ENCODE data around the gene MYH9.

Gene MYH9

DNA sequence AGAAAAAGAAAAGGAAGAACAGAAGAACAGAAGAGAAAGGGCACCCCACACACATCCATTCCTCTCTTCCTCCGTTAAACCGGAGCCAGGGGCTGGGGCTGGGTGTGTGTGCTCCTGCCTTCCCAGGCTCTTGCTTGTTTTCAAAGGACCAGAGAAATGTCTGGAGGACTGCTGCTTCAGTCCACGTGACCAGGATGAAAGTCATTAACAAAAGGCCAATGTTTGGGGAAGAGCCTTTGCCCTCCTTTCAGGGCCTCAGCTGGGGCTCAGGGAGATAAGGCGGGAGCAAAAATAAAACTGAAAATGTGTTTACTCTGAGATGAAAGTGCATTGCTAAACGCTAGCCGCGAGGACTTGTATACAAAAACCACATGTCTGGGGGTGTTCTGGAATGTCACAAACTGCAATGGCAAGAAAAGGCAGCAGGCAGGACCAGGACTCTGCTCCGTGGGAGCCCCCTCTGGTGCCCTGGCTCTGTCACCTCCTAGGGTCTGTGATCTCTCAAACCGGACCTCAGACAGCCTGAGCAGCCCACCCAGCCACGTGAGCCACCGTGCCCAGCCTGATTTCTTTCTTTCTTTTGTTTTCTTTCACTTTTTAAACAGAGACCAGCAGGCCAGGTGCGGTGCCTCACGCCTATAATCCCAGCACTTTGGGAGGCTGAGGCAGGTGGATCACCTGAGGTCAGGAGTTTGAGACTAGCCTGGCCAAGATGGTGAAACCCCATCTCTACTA is 31.6 kb upstream of the MYH9 start (continued):
- TF ChIP-seq, protein P1, sequence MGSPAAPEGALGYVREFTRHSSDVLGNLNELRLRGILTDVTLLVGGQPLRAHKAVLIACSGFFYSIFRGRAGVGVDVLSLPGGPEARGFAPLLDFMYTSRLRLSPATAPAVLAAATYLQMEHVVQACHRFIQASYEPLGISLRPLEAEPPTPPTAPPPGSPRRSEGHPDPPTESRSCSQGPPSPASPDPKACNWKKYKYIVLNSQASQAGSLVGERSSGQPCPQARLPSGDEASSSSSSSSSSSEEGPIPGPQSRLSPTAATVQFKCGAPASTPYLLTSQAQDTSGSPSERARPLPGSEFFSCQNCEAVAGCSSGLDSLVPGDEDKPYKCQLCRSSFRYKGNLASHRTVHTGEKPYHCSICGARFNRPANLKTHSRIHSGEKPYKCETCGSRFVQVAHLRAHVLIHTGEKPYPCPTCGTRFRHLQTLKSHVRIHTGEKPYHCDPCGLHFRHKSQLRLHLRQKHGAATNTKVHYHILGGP (tag by site-specific recombination; IDR thresholded peaks at IDR 0.05), result no peak
- TF ChIP-seq TCF7L2 (IDR thresholded peaks at IDR 0.05; ENCODE audit: borderline replicate concordance, low read depth, low read length) (0 out of 2 replicates have a peak, but pooled peaks have one; percentile 33), ZNF677 (tag by site-specific recombination; IDR thresholded peaks at IDR 0.05) (no peak), ZIC2 (tag by site-specific recombination; IDR thresholded peaks at IDR 0.05) (peak; percentile 45), ZNF623 (tag by site-specific recombination; IDR thresholded peaks at IDR 0.05) (no peak), SP3 (tag by site-specific recombination; IDR thresholded peaks at IDR 0.05) (no peak), ZNF600 (tag by site-specific recombination; IDR thresholded peaks at IDR 0.05) (peak; percentile 64), ZNF404 (tag by site-specific recombination; IDR thresholded peaks at IDR 0.05) (no peak), ZNF837 (tag by site-specific recombination; IDR thresholded peaks at IDR 0.05) (no peak), ZNF76 (tag by site-specific recombination; IDR thresholded peaks at IDR 0.05; ENCODE audit: borderline replicate concordance, low read depth) (no peak), ZNF311 (tag by site-specific recombination; IDR thresholded peaks at IDR 0.05; ENCODE audit: borderline replicate concordance) (no peak), ZBTB17 (tag by site-specific recombination; IDR thresholded peaks at IDR 0.05) (0 out of 2 replicates have a peak, but pooled peaks have one; percentile 30), MZF1 (tag by site-specific recombination; IDR thresholded peaks at IDR 0.05; ENCODE audit: borderline replicate concordance) (peak; percentile 46; the same call in 1 of the 2 replicates), ZNF121 (tag by site-specific recombination; IDR thresholded peaks at IDR 0.05) (0 out of 2 replicates have a peak, but pooled peaks have one; percentile 13), SCRT1 (tag by site-specific recombination; IDR thresholded peaks at IDR 0.05; ENCODE audit: borderline replicate concordance) (no peak), BCL11A (tag by site-specific recombination; IDR thresholded peaks at IDR 0.05; ENCODE audit: low read depth) (no peak), ZSCAN30 (tag by site-specific recombination; IDR thresholded peaks at IDR 0.05) (no peak), MYNN (tag by site-specific recombination; IDR thresholded peaks at IDR 0.05; ENCODE audit: borderline replicate concordance) (no peak), GLI2 (tag by site-specific recombination; IDR thresholded peaks at IDR 0.05; ENCODE audit: borderline replicate concordance, low read depth) (no peak), OVOL3 (tag by site-specific recombination; IDR thresholded peaks at IDR 0.05) (no peak), MEIS1 (CRISPR knock-in tag; IDR thresholded peaks at IDR 0.05; ENCODE audit: borderline replicate concordance) (no peak), ZFHX2 (tag by site-specific recombination; conservative IDR thresholded peaks at IDR 0.05) (no peak), KLF8 (tag by site-specific recombination; IDR thresholded peaks at IDR 0.05) (no peak), ZNF596 (tag by site-specific recombination; IDR thresholded peaks at IDR 0.05) (no peak), ZNF175 (tag by site-specific recombination; IDR thresholded peaks at IDR 0.05) (no peak), ZNF223 (tag by site-specific recombination; IDR thresholded peaks at IDR 0.05) (no peak), ZNF341 (tag by site-specific recombination; IDR thresholded peaks at IDR 0.05; ENCODE audit: low read depth) (peak; percentile 60), FEZF1 (tag by site-specific recombination; IDR thresholded peaks at IDR 0.05) (peak; percentile 70), ZNF548 (tag by site-specific recombination; IDR thresholded peaks at IDR 0.05) (no peak), HOXD13 (CRISPR knock-in tag; IDR thresholded peaks at IDR 0.05; ENCODE audit: borderline replicate concordance) (no peak), ZNF571 (tag by site-specific recombination; IDR thresholded peaks at IDR 0.05) (no peak), TRIM28 (IDR thresholded peaks at IDR 0.05; ENCODE audit: borderline replicate concordance, low read length) (no peak), ZNF664 (tag by site-specific recombination; IDR thresholded peaks at IDR 0.05) (no peak), ZSCAN23 (tag by site-specific recombination; IDR thresholded peaks at IDR 0.05) (no peak)
- TF ChIP-seq, protein P2, sequence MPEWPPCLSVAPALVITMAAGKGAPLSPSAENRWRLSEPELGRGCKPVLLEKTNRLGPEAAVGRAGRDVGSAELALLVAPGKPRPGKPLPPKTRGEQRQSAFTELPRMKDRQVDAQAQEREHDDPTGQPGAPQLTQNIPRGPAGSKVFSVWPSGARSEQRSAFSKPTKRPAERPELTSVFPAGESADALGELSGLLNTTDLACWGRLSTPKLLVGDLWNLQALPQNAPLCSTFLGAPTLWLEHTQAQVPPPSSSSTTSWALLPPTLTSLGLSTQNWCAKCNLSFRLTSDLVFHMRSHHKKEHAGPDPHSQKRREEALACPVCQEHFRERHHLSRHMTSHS (tag by site-specific recombination; IDR thresholded peaks at IDR 0.05), result no peak
- TF ChIP-seq, protein P3, sequence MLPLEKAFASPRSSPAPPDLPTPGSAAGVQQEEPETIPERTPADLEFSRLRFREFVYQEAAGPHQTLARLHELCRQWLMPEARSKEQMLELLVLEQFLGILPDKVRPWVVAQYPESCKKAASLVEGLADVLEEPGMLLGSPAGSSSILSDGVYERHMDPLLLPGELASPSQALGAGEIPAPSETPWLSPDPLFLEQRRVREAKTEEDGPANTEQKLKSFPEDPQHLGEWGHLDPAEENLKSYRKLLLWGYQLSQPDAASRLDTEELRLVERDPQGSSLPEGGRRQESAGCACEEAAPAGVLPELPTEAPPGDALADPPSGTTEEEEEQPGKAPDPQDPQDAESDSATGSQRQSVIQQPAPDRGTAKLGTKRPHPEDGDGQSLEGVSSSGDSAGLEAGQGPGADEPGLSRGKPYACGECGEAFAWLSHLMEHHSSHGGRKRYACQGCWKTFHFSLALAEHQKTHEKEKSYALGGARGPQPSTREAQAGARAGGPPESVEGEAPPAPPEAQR (tag by site-specific recombination; IDR thresholded peaks at IDR 0.05), result no peak
- TF ChIP-seq, protein P4, sequence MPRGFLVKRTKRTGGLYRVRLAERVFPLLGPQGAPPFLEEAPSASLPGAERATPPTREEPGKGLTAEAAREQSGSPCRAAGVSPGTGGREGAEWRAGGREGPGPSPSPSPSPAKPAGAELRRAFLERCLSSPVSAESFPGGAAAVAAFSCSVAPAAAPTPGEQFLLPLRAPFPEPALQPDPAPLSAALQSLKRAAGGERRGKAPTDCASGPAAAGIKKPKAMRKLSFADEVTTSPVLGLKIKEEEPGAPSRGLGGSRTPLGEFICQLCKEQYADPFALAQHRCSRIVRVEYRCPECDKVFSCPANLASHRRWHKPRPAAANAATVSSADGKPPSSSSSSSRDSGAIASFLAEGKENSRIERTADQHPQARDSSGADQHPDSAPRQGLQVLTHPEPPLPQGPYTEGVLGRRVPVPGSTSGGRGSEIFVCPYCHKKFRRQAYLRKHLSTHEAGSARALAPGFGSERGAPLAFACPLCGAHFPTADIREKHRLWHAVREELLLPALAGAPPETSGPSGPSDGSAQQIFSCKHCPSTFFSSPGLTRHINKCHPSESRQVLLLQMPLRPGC (tag by site-specific recombination; IDR thresholded peaks at IDR 0.05), result peak; percentile 50

Data from HEK293 (cell line).